PC-9 (cell line): ENCODE data around the gene MS4A10.

Experiments
- EZH2 ChIP-seq: fragments of 200-600 bp; sonication (generic); IDR thresholded peaks from 2 replicates; pipeline ENCODE4 v1.8.0; 2017; ENCODE audit warnings: antibody characterized with exemption, low read depth
- TF ChIP-seq, protein P1 (sequence below): fragments of 200-600 bp; sonication (generic); conservative IDR thresholded peaks from 2 replicates; pipeline ENCODE4 v1.6.1; 2017; ENCODE audit warnings: mixed run types, antibody characterized with exemption, mild to moderate bottlenecking, moderate library complexity

DNA sequence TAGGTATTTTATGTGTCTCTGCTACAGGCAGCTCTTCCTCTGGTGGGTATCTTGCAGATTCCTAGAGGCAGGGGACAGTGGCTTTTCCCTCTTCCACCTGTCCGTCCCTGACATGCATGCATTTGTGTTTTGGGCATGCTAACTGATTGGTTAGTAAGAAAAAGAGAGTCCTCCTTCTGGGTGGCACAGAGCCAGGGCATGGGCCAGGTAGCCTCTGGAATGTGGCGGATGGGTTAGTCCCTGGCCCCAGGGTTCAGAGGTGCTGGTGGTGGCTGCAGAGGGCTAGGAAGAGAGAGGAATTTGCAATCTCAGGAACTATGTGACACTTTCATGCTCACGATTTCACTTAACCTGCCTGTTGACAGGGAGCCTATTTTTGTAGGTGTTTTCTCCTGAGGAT is 34.2 kb upstream of the MS4A10 start:
- TF ChIP-seq, protein P1, sequence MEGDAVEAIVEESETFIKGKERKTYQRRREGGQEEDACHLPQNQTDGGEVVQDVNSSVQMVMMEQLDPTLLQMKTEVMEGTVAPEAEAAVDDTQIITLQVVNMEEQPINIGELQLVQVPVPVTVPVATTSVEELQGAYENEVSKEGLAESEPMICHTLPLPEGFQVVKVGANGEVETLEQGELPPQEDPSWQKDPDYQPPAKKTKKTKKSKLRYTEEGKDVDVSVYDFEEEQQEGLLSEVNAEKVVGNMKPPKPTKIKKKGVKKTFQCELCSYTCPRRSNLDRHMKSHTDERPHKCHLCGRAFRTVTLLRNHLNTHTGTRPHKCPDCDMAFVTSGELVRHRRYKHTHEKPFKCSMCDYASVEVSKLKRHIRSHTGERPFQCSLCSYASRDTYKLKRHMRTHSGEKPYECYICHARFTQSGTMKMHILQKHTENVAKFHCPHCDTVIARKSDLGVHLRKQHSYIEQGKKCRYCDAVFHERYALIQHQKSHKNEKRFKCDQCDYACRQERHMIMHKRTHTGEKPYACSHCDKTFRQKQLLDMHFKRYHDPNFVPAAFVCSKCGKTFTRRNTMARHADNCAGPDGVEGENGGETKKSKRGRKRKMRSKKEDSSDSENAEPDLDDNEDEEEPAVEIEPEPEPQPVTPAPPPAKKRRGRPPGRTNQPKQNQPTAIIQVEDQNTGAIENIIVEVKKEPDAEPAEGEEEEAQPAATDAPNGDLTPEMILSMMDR, result no peak
- TF ChIP-seq EZH2, result no peak
